CD8-positive, alpha-beta memory T cell (primary cell): Measurements from ENCODE around the gene FREM1. TPM values are rescaled to one million over a fixed set of nuclear protein-coding genes. Genes with fewer than 3 reads are reported as not detected.

Experiments
- CTCF ChIA-PET: fragments of 350-600 bp; sonication (Branson Sonifier 250); formaldehyde crosslinking; loops from one replicate; lab custom pipeline; 2021; ENCODE audit warnings: antibody characterized with exemption; lab: Charles Lee
- POLR2A ChIA-PET: fragments of 350-600 bp; sonication (Branson Sonifier 250); formaldehyde crosslinking; loops from one replicate; lab custom pipeline; 2021; ENCODE audit warnings: antibody characterized with exemption; lab: Charles Lee
- DNase-seq, 5 donors: peaks; one replicate each; pipeline versions ENCODE4 v3.0.0 to v3.0.0-alpha.2; 2020 to 2022; ENCODE audit warnings: mixed read lengths in 1 of 5
- H3K27ac ChIP-seq: one replicate; pipeline ENCODE4 v1.7.0; 2013; ENCODE audit warnings: low read depth, mild to moderate bottlenecking, low read length, moderate library complexity
- H3K27me3 ChIP-seq: 2 replicates; pipeline ENCODE4 v1.7.0; 2013; ENCODE audit warnings: low read length, mild to moderate bottlenecking; ENCODE audit not compliant: insufficient read depth, poor library complexity, severe bottlenecking
- H3K36me3 ChIP-seq: 2 replicates; pipeline ENCODE4 v1.7.0; 2013; ENCODE audit warnings: mild to moderate bottlenecking, low read length, moderate library complexity; ENCODE audit not compliant: insufficient read depth
- H3K4me1 ChIP-seq: 2 replicates; pipeline ENCODE4 v1.7.0; 2013; ENCODE audit warnings: mild to moderate bottlenecking, low read length, moderate library complexity; ENCODE audit not compliant: insufficient read depth
- H3K4me3 ChIP-seq: 2 replicates; pipeline ENCODE4 v1.7.0; 2013; ENCODE audit warnings: mild to moderate bottlenecking, low read length
- H3K9me3 ChIP-seq: 2 replicates; pipeline ENCODE4 v1.7.0; 2013; ENCODE audit warnings: mild to moderate bottlenecking, low read length
- H3K27ac Mint-ChIP-seq, 8 donors: one replicate each; pipeline ENCODE4 v1.8.0; 2020 to 2021; ENCODE audit warnings: mixed read lengths in 8 of 8, mild to moderate bottlenecking in 6 of 8, inconsistent platforms in 3 of 8, moderate library complexity in 3 of 8
- H3K27me3 Mint-ChIP-seq, 2 donors: one replicate each; pipeline ENCODE4 v1.8.0; 2020 to 2021; ENCODE audit warnings: mixed read lengths in 2 of 2, mild to moderate bottlenecking in 1 of 2, moderate library complexity in 1 of 2
- H3K36me3 Mint-ChIP-seq, 3 donors: one replicate each; pipeline ENCODE4 v1.8.0; 2020 to 2021; ENCODE audit warnings: mixed read lengths in 3 of 3, inconsistent platforms in 1 of 3, mild to moderate bottlenecking in 1 of 3
- H3K4me1 Mint-ChIP-seq, 3 donors: one replicate each; pipeline ENCODE4 v1.8.0; 2020 to 2021; ENCODE audit warnings: mixed read lengths in 3 of 3, inconsistent platforms in 1 of 3, mild to moderate bottlenecking in 1 of 3
- H3K4me3 Mint-ChIP-seq, 7 donors: one replicate each; pipeline ENCODE4 v1.8.0; 2020 to 2021; ENCODE audit warnings: mixed read lengths in 7 of 7, mild to moderate bottlenecking in 6 of 7, moderate library complexity in 4 of 7, inconsistent platforms in 2 of 7
- H3K9me3 Mint-ChIP-seq, 5 donors: one replicate each; pipeline ENCODE4 v1.8.0; 2020 to 2022; ENCODE audit warnings: mixed read lengths in 5 of 5, mild to moderate bottlenecking in 3 of 5, moderate library complexity in 2 of 5, inconsistent platforms in 1 of 5
- polyA plus RNA-seq: library from polyadenylated mRNA; unstranded; fragments of 300-500 nt; fragmentation: Illumina TruSeq; gene quantifications from one replicate; pipeline ENCODE4 v1.2.3, GENCODE V29; 2021
- total RNA-seq, 2 experiments: library from RNA; stranded (reverse); gene quantifications; one replicate each; pipeline ENCODE4 v1.2.3, GENCODE V29; 2021

Gene FREM1
- total and polyA plus RNA-seq, 3 experiments from 2014 or later, result not detected

DNA sequence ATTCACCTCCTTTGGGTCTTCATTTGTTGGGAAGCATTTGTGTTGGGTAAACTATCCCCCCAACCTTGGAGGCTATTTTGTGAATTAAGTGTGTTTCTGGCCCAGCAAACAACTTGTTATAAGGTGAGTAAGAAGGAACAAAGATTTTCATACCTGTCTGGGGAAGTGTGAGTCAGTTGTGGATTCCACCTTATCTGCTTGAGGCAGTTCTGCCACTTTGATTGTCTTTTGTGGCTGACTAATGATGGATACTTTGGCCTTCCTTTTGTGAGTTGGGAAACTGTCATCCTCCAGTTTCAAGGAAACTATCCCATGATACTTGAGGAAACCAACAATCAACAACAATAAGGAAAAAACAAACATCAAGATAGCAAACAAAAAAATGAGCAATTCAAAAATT is 163.1 kb downstream of the FREM1 start:
- H3K4me3 Mint-ChIP-seq, result no peak overlapping the region
- Histone ChIP-seq H3K27me3 (no peaks in the 10 kb centered on the region), H3K27ac (no peak overlapping the region), H3K4me3 (no peak overlapping the region), H3K36me3 (no peaks in the 10 kb centered on the region), H3K4me1 (no peaks in the 10 kb centered on the region), H3K9me3 (no peaks in the 10 kb centered on the region)
- ChIA-PET CTCF (no interaction called here), POLR2A (no interaction called here)
- H3K4me1 Mint-ChIP-seq, result peaks cover 5 to 18% (median 7%) of the 10 kb centered on the region in 3 donors
- peaks cover 0 to 2% (median 0%) of the 10 kb centered on the region in 5 donors for H3K9me3 Mint-ChIP-seq
- no peak overlapping the region for H3K27ac Mint-ChIP-seq
- H3K27me3 Mint-ChIP-seq, result peaks cover 13 to 31% of the 10 kb centered on the region in 2 donors
- no peaks in the 10 kb centered on the region for H3K36me3 Mint-ChIP-seq
- DNase-seq, result no peak

DNA sequence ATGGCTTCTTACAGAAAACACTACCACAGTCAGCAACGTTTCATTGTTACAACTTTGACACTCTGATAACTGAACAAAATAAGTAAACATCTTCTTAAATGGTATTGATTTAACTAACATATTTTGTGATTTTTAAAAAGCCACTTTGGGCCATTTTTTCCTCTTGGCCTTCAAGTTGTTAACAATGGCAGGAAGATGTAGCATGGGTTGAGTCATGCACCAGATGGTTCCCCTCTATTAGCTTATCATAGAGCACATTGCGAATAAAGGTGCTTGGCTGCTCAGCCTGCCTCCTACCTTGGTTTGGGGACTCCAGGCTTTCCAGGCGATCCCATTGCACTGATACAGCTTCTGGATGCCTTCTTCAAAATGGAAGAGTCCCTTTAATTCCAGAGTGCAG is 163.6 kb downstream of the FREM1 start:
- DNase-seq, result no peak
- no peaks in the 10 kb centered on the region for H3K36me3 Mint-ChIP-seq
- H3K27me3 Mint-ChIP-seq, result peaks cover 13 to 29% of the 10 kb centered on the region in 2 donors
- POLR2A ChIA-PET, result no interaction called here
- Histone ChIP-seq H3K27ac (no peak overlapping the region), H3K9me3 (no peaks in the 10 kb centered on the region), H3K4me3 (no peak overlapping the region), H3K36me3 (no peaks in the 10 kb centered on the region), H3K27me3 (no peaks in the 10 kb centered on the region), H3K4me1 (no peaks in the 10 kb centered on the region)
- H3K4me1 Mint-ChIP-seq, result peaks cover 5 to 18% (median 7%) of the 10 kb centered on the region in 3 donors
- CTCF ChIA-PET, result no interaction called here
- no peak overlapping the region for H3K4me3 Mint-ChIP-seq
- peaks cover 0 to 2% (median 0%) of the 10 kb centered on the region in 5 donors for H3K9me3 Mint-ChIP-seq
- H3K27ac Mint-ChIP-seq, result no peak overlapping the region

DNA sequence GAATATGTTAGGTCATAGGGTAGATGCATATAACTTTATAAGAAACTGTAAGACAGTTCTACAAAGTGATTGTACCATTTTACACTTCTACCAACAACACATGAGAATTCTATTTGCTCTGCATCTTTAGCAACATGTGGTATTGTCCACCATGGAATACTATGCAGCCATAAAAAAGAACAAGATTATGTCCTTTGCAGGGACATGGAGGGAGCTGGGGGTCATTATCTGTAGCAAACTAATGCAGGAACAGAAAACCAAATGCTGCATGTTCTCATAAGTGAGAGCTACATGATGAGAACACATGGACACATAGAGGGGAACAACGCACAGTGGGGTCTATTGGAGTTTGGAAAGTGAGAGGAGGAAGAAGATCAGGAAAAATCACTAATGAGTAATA is 165.5 kb downstream of the FREM1 start:
- Mint-ChIP-seq H3K4me3 (no peak overlapping the region), H3K9me3 (peaks cover 0 to 2% (median 0%) of the 10 kb centered on the region in 5 donors), H3K4me1 (peaks cover 3 to 5% (median 4%) of the 10 kb centered on the region in 3 donors), H3K36me3 (no peaks in the 10 kb centered on the region), H3K27me3 (peaks cover 5 to 23% of the 10 kb centered on the region in 2 donors), H3K27ac (no peak overlapping the region)
- no peak for DNase-seq
- Histone ChIP-seq H3K27me3 (no peaks in the 10 kb centered on the region), H3K36me3 (no peaks in the 10 kb centered on the region), H3K27ac (no peak overlapping the region), H3K4me1 (no peaks in the 10 kb centered on the region), H3K4me3 (no peak overlapping the region), H3K9me3 (no peaks in the 10 kb centered on the region)
- ChIA-PET POLR2A (no interaction called here), CTCF (no interaction called here)

DNA sequence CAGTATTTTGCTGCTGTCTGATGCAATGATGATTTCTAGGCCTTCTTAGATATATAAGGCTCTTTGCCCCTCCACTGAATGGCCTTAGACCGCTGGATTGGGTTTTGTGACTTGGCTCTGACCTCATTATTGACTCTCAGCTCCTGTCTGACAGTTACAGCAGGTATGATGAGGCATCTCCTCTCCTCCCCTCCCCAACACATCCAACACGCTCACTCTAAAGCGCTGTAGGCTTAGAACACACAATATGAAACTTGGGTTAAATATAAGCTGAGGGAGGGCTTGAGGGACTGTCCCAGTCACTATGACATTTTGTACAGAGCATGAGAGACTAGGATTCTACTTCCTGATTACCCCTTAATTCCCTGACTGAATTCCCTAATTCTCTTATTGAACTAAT is 168.9 kb downstream of the FREM1 start:
- no peaks in the 10 kb centered on the region for H3K4me1 ChIP-seq

DNA sequence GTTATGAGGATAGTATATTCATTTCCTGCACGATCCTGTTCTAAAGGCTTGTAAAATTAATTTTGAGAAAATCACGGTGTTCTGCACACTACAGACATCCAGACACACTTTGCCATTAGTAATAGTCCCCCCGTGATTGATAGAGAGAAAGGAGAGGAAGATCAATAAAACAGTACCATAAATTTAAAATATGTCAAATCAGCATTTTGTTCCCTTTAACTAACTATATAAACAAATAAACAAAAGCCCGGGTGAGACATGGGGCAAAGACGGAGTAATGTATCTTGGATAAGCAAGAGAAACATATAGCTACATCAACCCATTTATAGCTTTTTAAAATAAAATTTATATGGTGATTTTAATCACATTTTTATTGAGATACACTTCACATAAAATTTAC is 177.1 kb downstream of the FREM1 start:
- POLR2A ChIA-PET, result no interaction called here
- Histone ChIP-seq H3K27ac (no peak overlapping the region), H3K27me3 (no peaks in the 10 kb centered on the region), H3K9me3 (no peaks in the 10 kb centered on the region), H3K36me3 (no peaks in the 10 kb centered on the region), H3K4me1 (no peaks in the 10 kb centered on the region), H3K4me3 (no peak overlapping the region)
- no peak overlapping the region for H3K27ac Mint-ChIP-seq
- H3K4me1 Mint-ChIP-seq, result no peaks in the 10 kb centered on the region
- H3K27me3 Mint-ChIP-seq, result peaks cover 0 to 20% of the 10 kb centered on the region in 2 donors
- no peak for DNase-seq
- CTCF ChIA-PET, result no interaction called here
- H3K4me3 Mint-ChIP-seq, result no peak overlapping the region
- H3K9me3 Mint-ChIP-seq, result no peaks in the 10 kb centered on the region
- H3K36me3 Mint-ChIP-seq, result no peaks in the 10 kb centered on the region

More for the DNA sequence above, 168.9 kb downstream of the FREM1 start:
- no peak for DNase-seq
- Histone ChIP-seq H3K9me3 (no peaks in the 10 kb centered on the region), H3K36me3 (no peaks in the 10 kb centered on the region), H3K4me3 (no peak overlapping the region), H3K27me3 (no peaks in the 10 kb centered on the region), H3K27ac (no peak overlapping the region)
- CTCF ChIA-PET, result no interaction called here
- no peak overlapping the region for H3K4me3 Mint-ChIP-seq
- POLR2A ChIA-PET, result no interaction called here
- no peaks in the 10 kb centered on the region for H3K36me3 Mint-ChIP-seq
- peaks cover 3 to 18% of the 10 kb centered on the region in 2 donors for H3K27me3 Mint-ChIP-seq
- no peak overlapping the region for H3K27ac Mint-ChIP-seq
- peaks cover 0 to 2% (median 0%) of the 10 kb centered on the region in 5 donors for H3K9me3 Mint-ChIP-seq
- no peaks in the 10 kb centered on the region for H3K4me1 Mint-ChIP-seq

DNA sequence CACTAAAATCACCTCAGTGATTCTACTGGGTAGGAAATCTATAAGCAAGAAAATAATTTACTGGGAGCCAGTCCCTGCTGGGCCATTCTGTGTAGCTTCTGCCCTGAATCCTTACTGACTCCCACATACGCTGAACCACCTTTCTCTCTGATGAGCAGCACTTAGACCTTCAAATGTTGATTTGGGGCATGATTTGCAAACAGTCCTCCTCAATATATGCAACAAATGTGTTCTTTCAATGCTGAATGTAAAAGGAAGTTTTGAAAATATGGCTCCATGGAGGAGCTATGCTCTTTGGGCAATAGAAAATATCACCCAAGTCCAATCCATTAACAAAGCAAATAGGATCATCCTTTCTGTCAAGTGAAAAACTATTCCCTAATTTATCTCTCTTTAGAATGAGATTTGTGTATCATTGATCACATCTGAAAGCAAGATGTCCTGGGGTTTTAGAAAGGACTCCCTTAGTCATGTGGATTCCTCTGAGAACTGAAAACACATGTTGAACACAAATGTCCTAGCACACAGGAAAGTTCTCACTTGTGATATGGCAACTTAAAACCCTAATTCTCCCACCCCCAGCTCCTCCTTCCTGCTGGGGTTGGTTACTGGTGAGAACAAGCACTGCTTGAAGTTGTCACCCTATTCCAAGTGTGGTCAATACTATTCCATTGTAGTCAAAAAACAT is 178.8 kb downstream of the FREM1 start:
- no peaks in the 10 kb centered on the region for H3K27me3 ChIP-seq
- ChIA-PET CTCF (no interaction called here), POLR2A (no interaction called here)
- Mint-ChIP-seq H3K4me3 (no peak overlapping the region), H3K27me3 (peaks cover 0 to 11% of the 10 kb centered on the region in 2 donors), H3K4me1 (no peaks in the 10 kb centered on the region), H3K9me3 (no peaks in the 10 kb centered on the region), H3K27ac (no peak overlapping the region), H3K36me3 (no peaks in the 10 kb centered on the region)
- no peaks in the 10 kb centered on the region for H3K9me3 ChIP-seq
- H3K4me1 ChIP-seq, result no peaks in the 10 kb centered on the region
- H3K27ac ChIP-seq, result no peak overlapping the region
- no peak overlapping the region for H3K4me3 ChIP-seq
- DNase-seq, result no peak
- no peaks in the 10 kb centered on the region for H3K36me3 ChIP-seq

DNA sequence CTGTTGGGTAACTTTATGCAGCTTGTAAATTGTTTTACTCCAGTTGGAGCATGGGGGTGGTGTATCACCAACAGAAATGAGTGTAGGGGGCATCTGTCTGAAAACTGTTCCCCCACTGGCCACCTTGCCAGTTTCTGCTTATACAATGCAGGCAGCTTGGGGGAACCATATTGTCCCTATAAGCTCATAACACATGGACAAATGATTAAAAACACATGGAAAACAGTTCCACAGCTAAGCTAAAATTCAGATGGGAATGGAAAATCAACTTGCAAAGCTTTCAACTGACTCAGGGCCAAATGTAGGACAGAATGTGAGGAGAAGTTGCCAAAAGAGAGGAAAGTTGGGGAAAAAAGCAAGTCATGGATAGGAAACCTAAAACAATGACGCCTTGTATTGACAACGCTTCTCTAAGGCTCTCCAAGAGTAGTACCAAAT is 179.7 kb downstream of the FREM1 start:
- Histone ChIP-seq H3K27ac (no peak overlapping the region), H3K27me3 (no peaks in the 10 kb centered on the region), H3K9me3 (no peaks in the 10 kb centered on the region), H3K4me1 (no peaks in the 10 kb centered on the region), H3K4me3 (no peak overlapping the region), H3K36me3 (no peaks in the 10 kb centered on the region)
- ChIA-PET POLR2A (no interaction called here), CTCF (no interaction called here)
- DNase-seq, result no peak
- Mint-ChIP-seq H3K9me3 (no peaks in the 10 kb centered on the region), H3K4me1 (no peaks in the 10 kb centered on the region), H3K4me3 (no peak overlapping the region), H3K27ac (no peak overlapping the region), H3K36me3 (no peaks in the 10 kb centered on the region), H3K27me3 (peaks cover 0 to 11% of the 10 kb centered on the region in 2 donors)

DNA sequence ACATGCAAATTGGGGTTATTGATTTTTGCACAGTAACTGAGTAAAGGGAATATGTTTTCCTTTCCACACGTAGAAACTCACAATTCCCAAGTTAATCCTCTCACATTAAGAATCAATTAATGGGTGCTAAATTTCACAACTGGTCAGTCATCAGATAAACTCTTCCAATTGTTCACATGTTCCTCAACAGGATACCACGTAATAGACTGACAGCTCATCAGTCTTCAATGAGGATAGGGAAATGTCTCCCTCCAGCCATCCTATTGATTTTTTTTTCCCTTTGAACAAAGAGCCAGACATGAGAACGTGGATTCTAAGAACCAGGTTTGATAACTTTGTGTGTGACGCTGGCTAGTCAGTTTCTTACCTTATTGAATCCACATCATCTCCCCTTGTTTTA is 186.9 kb downstream of the FREM1 start:
- no peaks in the 10 kb centered on the region for H3K36me3 ChIP-seq
- peaks cover 9 to 26% of the 10 kb centered on the region in 2 donors for H3K27me3 Mint-ChIP-seq
- no peak overlapping the region for H3K4me3 Mint-ChIP-seq
- H3K36me3 Mint-ChIP-seq, result no peaks in the 10 kb centered on the region
- H3K4me1 Mint-ChIP-seq, result no peaks in the 10 kb centered on the region
- H3K27ac Mint-ChIP-seq, result no peak overlapping the region
- H3K9me3 ChIP-seq, result no peaks in the 10 kb centered on the region
- DNase-seq, result no peak
- no peak overlapping the region for H3K4me3 ChIP-seq
- H3K4me1 ChIP-seq, result no peaks in the 10 kb centered on the region
- CTCF ChIA-PET, result no interaction called here
- no peaks in the 10 kb centered on the region for H3K9me3 Mint-ChIP-seq
- H3K27me3 ChIP-seq, result no peaks in the 10 kb centered on the region
- H3K27ac ChIP-seq, result no peak overlapping the region
- POLR2A ChIA-PET, result no interaction called here
